Adrenal gland (tissue), 5 donors: Measurements from ENCODE around the gene MSANTD1.

Source experiments
- POLR2A ChIP-seq, 2 donors: fragments of 450-650 bp; IDR thresholded peaks; one replicate each; pipeline ENCODE4 v1.6.1; 2017; ENCODE audit warnings: antibody characterized with exemption in 2 of 2, mild to moderate bottlenecking in 2 of 2, moderate library complexity in 1 of 2
- TF ChIP-seq, protein P1 (sequence below), 6 experiments: fragments of 450-650 bp in 4 of 6; fragments of 200-600 bp in 2 of 6; sonication (generic) in 1 of 6; IDR thresholded peaks; 1 replicate in 5 of 6; 2 replicates in 1 of 6; pipeline versions ENCODE4 v1.5.1 to v1.8.0; 2016 to 2021; ENCODE audit warnings: antibody characterized with exemption in 6 of 6, mild to moderate bottlenecking in 2 of 6, moderate library complexity in 1 of 6
- donor health status: DM: no; HTN: no; CAD: no.

DNA sequence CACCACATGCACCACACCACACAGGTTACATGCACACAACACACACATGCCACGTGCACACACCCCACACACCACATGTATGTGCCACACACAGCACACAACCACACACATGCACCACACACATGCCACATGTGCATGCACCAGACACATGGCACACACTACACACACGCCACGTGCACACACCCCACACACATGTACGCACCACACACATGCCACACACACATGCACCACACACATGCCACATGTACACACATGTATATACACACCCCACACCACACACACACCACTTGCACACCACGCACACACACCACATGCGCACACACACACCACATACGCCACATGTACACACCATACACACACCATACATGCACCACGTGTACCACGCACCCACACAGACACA lies 19.6 kb upstream of the MSANTD1 start:
- TF ChIP-seq, protein P1, sequence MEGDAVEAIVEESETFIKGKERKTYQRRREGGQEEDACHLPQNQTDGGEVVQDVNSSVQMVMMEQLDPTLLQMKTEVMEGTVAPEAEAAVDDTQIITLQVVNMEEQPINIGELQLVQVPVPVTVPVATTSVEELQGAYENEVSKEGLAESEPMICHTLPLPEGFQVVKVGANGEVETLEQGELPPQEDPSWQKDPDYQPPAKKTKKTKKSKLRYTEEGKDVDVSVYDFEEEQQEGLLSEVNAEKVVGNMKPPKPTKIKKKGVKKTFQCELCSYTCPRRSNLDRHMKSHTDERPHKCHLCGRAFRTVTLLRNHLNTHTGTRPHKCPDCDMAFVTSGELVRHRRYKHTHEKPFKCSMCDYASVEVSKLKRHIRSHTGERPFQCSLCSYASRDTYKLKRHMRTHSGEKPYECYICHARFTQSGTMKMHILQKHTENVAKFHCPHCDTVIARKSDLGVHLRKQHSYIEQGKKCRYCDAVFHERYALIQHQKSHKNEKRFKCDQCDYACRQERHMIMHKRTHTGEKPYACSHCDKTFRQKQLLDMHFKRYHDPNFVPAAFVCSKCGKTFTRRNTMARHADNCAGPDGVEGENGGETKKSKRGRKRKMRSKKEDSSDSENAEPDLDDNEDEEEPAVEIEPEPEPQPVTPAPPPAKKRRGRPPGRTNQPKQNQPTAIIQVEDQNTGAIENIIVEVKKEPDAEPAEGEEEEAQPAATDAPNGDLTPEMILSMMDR (IDR thresholded peaks at IDR 0.05): no peak
- no peak for TF ChIP-seq POLR2A (IDR thresholded peaks at IDR 0.05)
